Lung microvascular endothelial cell (primary cell): ENCODE measurements around the gene PALB2. TPM values are rescaled to one million over a fixed set of nuclear protein-coding genes. Genes with fewer than 3 reads are reported as not detected.
A peak's percentile ranks its signal among the peaks of the same experiment; 100 is the strongest.

ENCODE experiments used
- DNase-seq, 2 donors: peaks; one replicate each; pipeline versions ENCODE4 v3.0.0 to v3.0.0-alpha.2; 2010; ENCODE audit warnings: low read depth in 2 of 2
- total RNA-seq: library from RNA; depleted of rRNA; stranded (reverse); fragments of >200 nt; gene quantifications from 2 replicates; pipeline ENCODE4 v1.2.1, GENCODE V29; 2014

Gene PALB2
- 4.1 and 6.2 TPM in 2 replicates for total RNA-seq

- DNase-seq, result peak; percentile 94 to 96
Measured at GRCh38 chr16:23640931-23641765, at the start of gene PALB2, which contains the start of gene DCTN5. Gene PALB2 (minus strand): TSS chr16:23641310. CDS start chr16:23641157, 153 bp downstream. Gene DCTN5 (plus strand): TSS chr16:23641466. CDS start chr16:23641543, 77 bp downstream.

GRCh38 chr16:23689442-23690187 lies 48.5 kb upstream of the PALB2 start:
- no peak for DNase-seq

GRCh38 chr16:23687034-23687808 lies 46.1 kb upstream of the PALB2 start:
- no peak for DNase-seq

- DNase-seq, result no peak
Measured at GRCh38 chr16:23683487-23683886, 42.4 kb upstream of the PALB2 start.

GRCh38 chr16:23682181-23682580 lies 41.1 kb upstream of the PALB2 start:
- DNase-seq, result no peak

GRCh38 chr16:23679986-23680336 lies 38.9 kb upstream of the PALB2 start:
- DNase-seq, result no peak

DNA sequence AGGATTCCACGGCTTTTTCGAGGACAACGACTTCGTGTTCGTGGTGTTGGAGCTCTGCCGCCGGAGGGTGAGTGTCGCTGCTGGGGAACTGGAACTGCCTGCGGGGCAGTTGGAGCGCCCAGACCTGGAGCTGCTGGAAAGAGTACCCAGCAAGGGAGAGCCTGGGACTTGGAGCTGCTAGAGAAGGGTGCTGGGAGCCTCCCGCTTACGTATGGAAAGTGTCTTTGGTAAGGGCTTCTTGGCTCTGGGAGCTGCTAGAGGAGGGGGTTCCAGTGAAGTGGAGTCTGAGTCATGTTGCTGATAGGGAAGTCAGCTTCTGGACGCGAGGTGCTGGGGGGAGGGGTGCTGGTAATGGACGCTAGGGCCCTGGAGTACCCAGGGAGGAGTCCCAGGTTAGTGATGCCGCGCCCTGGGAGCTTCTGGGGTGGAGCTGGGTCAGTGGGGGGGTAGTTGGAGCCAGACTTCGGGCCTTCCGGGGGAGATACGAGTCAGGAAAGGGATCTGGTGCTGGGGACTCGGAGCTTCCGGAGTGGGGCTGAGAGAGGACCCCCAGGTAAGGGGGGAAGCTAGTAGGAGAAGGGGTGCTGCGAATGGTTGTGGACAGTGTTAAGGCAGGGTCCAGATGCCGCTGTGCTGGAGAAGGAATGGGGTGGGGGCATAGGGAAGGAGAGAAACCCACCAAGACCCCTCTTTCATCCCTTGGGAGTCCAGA lies 38.3 kb upstream of the PALB2 start:
- DNase-seq, result peak; percentile 26 to 53

DNA sequence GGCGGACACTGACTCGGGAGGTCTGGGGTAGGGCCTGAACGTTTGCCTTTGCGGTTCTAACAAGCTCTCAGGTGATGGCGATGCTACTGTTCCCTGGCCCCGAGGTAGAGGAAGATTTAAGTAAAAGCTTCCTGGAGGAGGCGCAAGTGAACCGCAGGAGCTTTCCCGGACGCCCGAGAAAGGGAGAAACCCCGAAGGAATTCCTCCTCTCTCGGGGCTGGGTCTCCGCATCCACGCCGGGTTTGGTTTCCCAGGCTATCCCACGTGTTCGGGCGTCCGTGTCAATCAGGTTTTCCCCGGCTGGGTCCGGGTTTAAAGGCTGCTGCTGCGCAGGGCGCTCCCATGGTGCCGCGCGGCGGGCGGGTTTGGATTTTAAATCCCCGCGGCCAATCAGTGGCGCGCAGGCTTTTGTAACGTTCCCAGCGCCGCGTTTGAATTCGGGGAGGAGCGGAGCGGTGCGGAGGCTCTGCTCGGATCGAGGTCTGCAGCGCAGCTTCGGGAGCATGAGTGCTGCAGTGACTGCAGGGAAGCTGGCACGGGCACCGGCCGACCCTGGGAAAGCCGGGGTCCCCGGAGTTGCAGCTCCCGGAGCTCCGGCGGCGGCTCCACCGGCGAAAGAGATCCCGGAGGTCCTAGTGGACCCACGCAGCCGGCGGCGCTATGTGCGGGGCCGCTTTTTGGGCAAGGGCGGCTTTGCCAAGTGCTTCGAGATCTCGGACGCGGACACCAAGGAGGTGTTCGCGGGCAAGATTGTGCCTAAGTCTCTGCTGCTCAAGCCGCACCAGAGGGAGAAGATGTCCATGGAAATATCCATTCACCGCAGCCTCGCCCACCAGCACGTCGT lies 37.5 kb upstream of the PALB2 start, which contains the start of gene PLK1:
TSS of gene PLK1 (plus strand) at position 460 of the 844 bp plus-strand sequence. CDS start at position 504, 44 bp downstream.
- DNase-seq, result peak; percentile 82 to 83

DNA sequence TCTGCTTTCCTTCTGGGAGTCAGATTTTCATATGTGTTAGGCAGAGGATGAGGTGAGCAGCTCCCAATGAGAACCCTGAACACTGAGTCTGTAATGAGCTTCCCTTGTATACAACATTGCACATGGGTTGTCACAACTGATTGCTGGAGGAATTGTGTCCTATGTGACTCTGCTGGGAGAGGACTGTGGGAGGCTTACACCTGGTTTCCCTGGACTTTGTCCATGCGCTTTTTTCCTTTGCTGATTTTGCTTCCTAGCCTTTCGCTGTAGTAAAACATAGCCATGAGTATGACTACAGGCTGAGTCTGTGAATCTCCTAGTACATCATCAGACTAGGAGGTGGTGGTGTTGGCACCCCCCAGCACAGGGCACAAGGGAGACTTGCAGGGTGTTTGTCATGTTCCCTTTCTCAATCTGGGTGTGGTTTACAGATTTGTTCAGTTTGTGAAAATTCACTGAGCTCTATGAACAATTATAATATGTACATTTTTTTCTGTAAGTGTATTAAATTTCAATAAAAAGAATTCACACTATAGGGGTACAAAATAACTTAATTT lies 35.9 kb upstream of the PALB2 start:
- no peak for DNase-seq

GRCh38 chr16:23673971-23674614 lies 33.0 kb upstream of the PALB2 start:
- no peak for DNase-seq

GRCh38 chr16:23670137-23670776 lies 29.1 kb upstream of the PALB2 start:
- peak in 1 of 2 donors; percentile 91 for DNase-seq

DNA sequence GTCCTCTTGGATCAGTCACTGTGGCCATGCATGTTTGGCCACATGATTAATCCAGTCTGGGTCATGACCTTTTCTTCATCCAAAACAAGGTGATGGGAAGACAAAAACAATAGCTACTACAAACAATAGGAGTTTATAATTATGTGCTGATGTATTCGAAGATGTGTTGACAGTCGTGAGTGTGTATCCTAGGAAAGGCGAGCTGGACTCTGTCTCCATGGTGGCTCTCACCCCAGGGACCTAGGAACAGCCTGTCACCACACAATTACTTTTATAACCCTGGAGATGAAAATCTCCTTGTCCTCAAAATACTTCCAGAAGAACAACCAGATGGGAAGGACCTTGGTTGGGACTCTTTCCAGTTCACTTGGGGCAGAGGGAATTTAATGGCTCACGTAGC lies 27.8 kb upstream of the PALB2 start:
- DNase-seq, result peak in 1 of 2 donors; percentile 63

GRCh38 chr16:23668225-23668624 lies 27.1 kb upstream of the PALB2 start:
- no peak for DNase-seq

DNA sequence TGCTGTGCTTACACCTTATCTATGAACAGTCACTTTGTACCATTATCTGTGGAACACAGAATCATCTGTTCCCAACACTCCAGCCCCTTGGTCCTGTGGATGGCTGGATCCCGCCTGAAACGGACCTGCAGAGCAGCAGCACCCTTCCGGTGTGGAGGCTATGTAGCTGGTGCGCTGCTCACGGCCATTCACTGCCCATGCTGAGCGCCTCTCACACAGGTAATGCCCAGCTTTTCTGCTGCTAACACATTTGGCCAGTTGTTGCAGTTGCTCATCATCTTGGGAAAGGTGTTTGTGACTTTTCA lies 26.2 kb upstream of the PALB2 start:
- DNase-seq, result no peak

GRCh38 chr16:23666571-23667354 lies 25.7 kb upstream of the PALB2 start:
- no peak for DNase-seq

GRCh38 chr16:23663918-23664317 lies 22.8 kb upstream of the PALB2 start:
- DNase-seq, result no peak

- no peak for DNase-seq
Measured at GRCh38 chr16:23651943-23652468, 10.9 kb upstream of the PALB2 start.
